HEK293 (cell line): ENCODE data around the gene SNAI1.
"Not testable (repeated sequence)": the region's sequence is repeated elsewhere in the genome, so short reads cannot be mapped to it uniquely, and the experiment has no call there.

ENCODE experiments used
- CTCF ChIA-PET: fragments of 350-600 bp; formaldehyde crosslinking; extraction: SDS; loops from one replicate; lab custom pipeline; 2021; ENCODE audit warnings: antibody characterized with exemption; lab: Yijun Ruan, JAX
- POLR2A ChIA-PET: fragments of 300-600 bp; formaldehyde crosslinking; extraction: SDS; loops from one replicate; lab custom pipeline; 2020; ENCODE audit warnings: antibody characterized with exemption, inconsistent platforms; lab: Yijun Ruan, JAX
- H3K27ac ChIP-seq: fragments of 200-500 bp; sonication (Bioruptor generic); 2 replicates; pipeline ENCODE4 v1.5.1; 2014; ENCODE audit warnings: low read depth, low read length, control low read depth, inconsistent platforms; ENCODE audit errors: extremely low read depth
- H3K36me3 ChIP-seq, 2 experiments: fragments of 200-500 bp in 1 of 2; sonication (Bioruptor generic) in 1 of 2; 1 replicate in 1 of 2; 2 replicates in 1 of 2; pipeline ENCODE4 v1.5.1; 2014 to 2017; ENCODE audit warnings: inconsistent platforms in 2 of 2, low read length in 2 of 2; ENCODE audit not compliant: control insufficient read depth in 2 of 2, insufficient read depth in 1 of 2
- H3K4me1 ChIP-seq: fragments of 200-500 bp; sonication (Bioruptor generic); 2 replicates; pipeline ENCODE4 v1.5.1; 2014; ENCODE audit warnings: mild to moderate bottlenecking, low read length, inconsistent platforms; ENCODE audit not compliant: control insufficient read depth, insufficient read depth
- H3K4me3 ChIP-seq: 2 replicates; pipeline ENCODE4 v1.5.1; 2011; ENCODE audit warnings: low read depth, mild to moderate bottlenecking, control low read depth, low read length, moderate library complexity
- H3K9me3 ChIP-seq: fragments of 200-500 bp; sonication (Bioruptor generic); 2 replicates; pipeline ENCODE4 v1.5.1; 2014; ENCODE audit warnings: low read depth, low read length, inconsistent platforms; ENCODE audit not compliant: control insufficient read depth, insufficient read depth
- CTCF ChIP-seq: fragments of 450-650 bp; formaldehyde crosslinking; IDR thresholded peaks from 2 replicates; pipeline ENCODE4 v1.5.1; 2016; ENCODE audit warnings: missing biosample characterization, missing genetic modification characterization
- HOXA7 ChIP-seq: sonication (generic); formaldehyde crosslinking; IDR thresholded peaks from 2 replicates; pipeline ENCODE4 v1.8.1; 2022; ENCODE audit warnings: missing genetic modification reagents, borderline replicate concordance
- HOXC10 ChIP-seq: sonication (generic); formaldehyde crosslinking; IDR thresholded peaks from 2 replicates; pipeline ENCODE4 v1.8.1; 2023; ENCODE audit warnings: mild to moderate bottlenecking, missing genetic modification reagents
- PATZ1 ChIP-seq: fragments of 450-650 bp; formaldehyde crosslinking; IDR thresholded peaks from 2 replicates; pipeline ENCODE4 v1.5.1; 2016; ENCODE audit warnings: missing biosample characterization, missing genetic modification characterization
- ZBTB7A ChIP-seq: fragments of 450-650 bp; formaldehyde crosslinking; IDR thresholded peaks from 2 replicates; pipeline ENCODE4 v1.5.1; 2016; ENCODE audit warnings: low read depth, missing biosample characterization, missing genetic modification characterization
- ZNF148 ChIP-seq: fragments of 450-650 bp; formaldehyde crosslinking; IDR thresholded peaks from 2 replicates; pipeline ENCODE4 v1.5.0; 2017; ENCODE audit warnings: missing biosample characterization, missing genetic modification characterization, borderline replicate concordance
- ZNF169 ChIP-seq: fragments of 450-650 bp; formaldehyde crosslinking; IDR thresholded peaks from 2 replicates; pipeline ENCODE4 v1.5.1; 2016; ENCODE audit warnings: missing biosample characterization, missing genetic modification characterization
- ZNF274 ChIP-seq, 2 experiments: fragments of 200-500 bp in 1 of 2; fragments of 450-650 bp in 1 of 2; sonication (Bioruptor generic) in 1 of 2; formaldehyde crosslinking in 1 of 2; IDR thresholded peaks; 2 replicates each; pipeline versions ENCODE4 v1.5.1 to v1.6.1; 2014 to 2016; ENCODE audit warnings: borderline replicate concordance in 1 of 2, inconsistent platforms in 1 of 2, low read length in 1 of 2, missing biosample characterization in 1 of 2, missing genetic modification characterization in 1 of 2
- ZNF404 ChIP-seq: fragments of 450-650 bp; formaldehyde crosslinking; IDR thresholded peaks from 2 replicates; pipeline ENCODE4 v1.5.1; 2017; ENCODE audit warnings: missing biosample characterization, missing genetic modification characterization
- ZNF518A ChIP-seq: fragments of 450-650 bp; formaldehyde crosslinking; conservative IDR thresholded peaks from 2 replicates; pipeline ENCODE4 v1.5.1; 2016; ENCODE audit warnings: low read depth, missing biosample characterization, missing genetic modification characterization
- ZNF530 ChIP-seq: fragments of 450-650 bp; formaldehyde crosslinking; IDR thresholded peaks from 2 replicates; pipeline ENCODE4 v1.5.1; 2016; ENCODE audit warnings: low read depth, missing biosample characterization, missing genetic modification characterization
- ZSCAN4 ChIP-seq: fragments of 450-650 bp; formaldehyde crosslinking; IDR thresholded peaks from 2 replicates; pipeline ENCODE4 v1.5.1; 2017; ENCODE audit warnings: missing biosample characterization, missing genetic modification characterization

SNAI1 gene

GRCh38 chr20:50000548-50001222 is 17.9 kb downstream of the SNAI1 start:
- POLR2A ChIA-PET = interaction anchor here (0.7 to 1.1 kb wide), 2 partner anchors 18 to 258 kb away, joined by 3 to 5 read pairs; no protein-coding TSS in a partner anchor
- CTCF ChIA-PET = interaction anchor here (0.6 to 0.7 kb wide), 2 partner anchors 157 to 222 kb away, joined by 3 read pairs; no protein-coding TSS in a partner anchor
- not testable (repeated sequence) for H3K27ac ChIP-seq

GRCh38 chr20:50001784-50002311 is 19.1 kb downstream of the SNAI1 start:
- Histone ChIP-seq H3K4me3 (no peak overlapping the region), H3K36me3 (no peaks in the 10 kb centered on the region), H3K4me1 (no peaks in the 10 kb centered on the region), H3K9me3 (no peaks in the 10 kb centered on the region), H3K27ac (no peak overlapping the region)
- POLR2A ChIA-PET = interaction anchor here (0.6 to 1.1 kb wide), 3 partner anchors 19 to 1411 kb away, joined by 3 to 4 read pairs (median 3); no protein-coding TSS in a partner anchor
- CTCF ChIA-PET = interaction anchor here (1.2 to 1.3 kb wide), 2 partner anchors 10 to 70 kb away, joined by 3 to 5 read pairs; no protein-coding TSS in a partner anchor
- TF ChIP-seq ZNF148 = no peak
- TF ChIP-seq ZNF274 (IDR thresholded peaks at IDR 0.05; ENCODE audit: low read length) = no peak
- no peak for TF ChIP-seq ZNF274 (tag by site-specific recombination; IDR thresholded peaks at IDR 0.05; ENCODE audit: borderline replicate concordance)
- no peak for TF ChIP-seq CTCF (tag by site-specific recombination)
- no peak for TF ChIP-seq ZNF404 (tag by site-specific recombination)
- TF ChIP-seq ZNF518A (tag by site-specific recombination) = no peak
- no peak for TF ChIP-seq HOXA7
- no peak for TF ChIP-seq ZNF169 (tag by site-specific recombination)
- TF ChIP-seq ZSCAN4 (tag by site-specific recombination) = no peak
- no peak for TF ChIP-seq ZNF530 (tag by site-specific recombination)
- no peak for TF ChIP-seq PATZ1 (tag by site-specific recombination)
- no peak for TF ChIP-seq ZBTB7A (tag by site-specific recombination)
- no peak for TF ChIP-seq HOXC10

More at GRCh38 chr20:50000548-50001222, 17.9 kb downstream of the SNAI1 start:
- H3K4me1 ChIP-seq, H3K9me3 ChIP-seq, H3K36me3 ChIP-seq, H3K4me3 ChIP-seq: not testable (repeated sequence)
